Spleen (tissue), 11 donors: Measurements from ENCODE around the gene PGBD2. TPM values are rescaled to one million over a fixed set of nuclear protein-coding genes. Genes with fewer than 3 reads are reported as not detected.
"Not testable (repeated sequence)": the region's sequence is repeated elsewhere in the genome, so short reads cannot be mapped to it uniquely, and the experiment has no call there.

Experiments used
- DNase-seq: peaks from one replicate; pipeline ENCODE4 v3.0.0-alpha.2; 2020
- H3K27ac ChIP-seq, 8 donors: fragments of 200-600 bp; sonication (generic) in 7 of 8; 1 replicate in 4 of 8; 2 replicates in 4 of 8; pipeline versions ENCODE4 v1.5.0 to v1.8.0; 2016 to 2021; ENCODE audit warnings: inconsistent platforms in 4 of 8, mild to moderate bottlenecking in 4 of 8, moderate library complexity in 1 of 8
- H3K27me3 ChIP-seq, 7 donors: fragments of 200-600 bp; sonication (generic) in 6 of 7; replicated peaks in 1 of 7; 1 replicate in 4 of 7; 2 replicates in 3 of 7; pipeline versions ENCODE4 v1.5.0 to v1.8.0; 2016 to 2021; ENCODE audit warnings: inconsistent platforms in 3 of 7, mild to moderate bottlenecking in 1 of 7
- H3K36me3 ChIP-seq, 6 donors: fragments of 200-600 bp; sonication (generic) in 5 of 6; 1 replicate in 4 of 6; 2 replicates in 2 of 6; pipeline versions ENCODE4 v1.5.0 to v1.8.0; 2016 to 2021; ENCODE audit warnings: inconsistent platforms in 2 of 6
- H3K4me1 ChIP-seq, 6 donors: fragments of 200-600 bp; sonication (generic) in 5 of 6; 1 replicate in 3 of 6; 2 replicates in 3 of 6; pipeline versions ENCODE4 v1.5.0 to v1.8.0; 2016 to 2021; ENCODE audit warnings: inconsistent platforms in 3 of 6
- H3K4me3 ChIP-seq, 8 donors: fragments of 200-600 bp; sonication (generic) in 7 of 8; 1 replicate in 4 of 8; 2 replicates in 4 of 8; pipeline versions ENCODE4 v1.5.0 to v1.8.0; 2016 to 2021; ENCODE audit warnings: inconsistent platforms in 4 of 8, mild to moderate bottlenecking in 4 of 8, moderate library complexity in 2 of 8
- H3K9me3 ChIP-seq, 8 donors: fragments of 200-600 bp; sonication (generic) in 7 of 8; 1 replicate in 4 of 8; 2 replicates in 4 of 8; pipeline versions ENCODE4 v1.5.0 to v1.8.0; 2016 to 2021; ENCODE audit warnings: inconsistent platforms in 4 of 8
- CTCF ChIP-seq, 11 experiments: fragments of 200-600 bp in 7 of 11; fragments of 450-650 bp in 4 of 11; sonication (generic) in 4 of 11; IDR thresholded peaks in 8 of 11; conservative IDR thresholded peaks in 3 of 11; 1 replicate in 7 of 11; 2 replicates in 4 of 11; pipeline versions ENCODE4 v1.4.0 to v1.8.0; 2016 to 2021; ENCODE audit warnings: antibody characterized with exemption in 11 of 11, inconsistent platforms in 4 of 11, mild to moderate bottlenecking in 1 of 11
- POLR2A ChIP-seq, 3 donors: fragments of 450-650 bp; IDR thresholded peaks; one replicate each; pipeline ENCODE4 v1.5.1; 2017; ENCODE audit warnings: antibody characterized with exemption in 3 of 3, mild to moderate bottlenecking in 1 of 3
- POLR2AphosphoS5 ChIP-seq, 3 donors: sonication (generic); formaldehyde crosslinking; IDR thresholded peaks; one replicate each; pipeline ENCODE4 v1.5.1; 2017; ENCODE audit warnings: antibody characterized with exemption in 3 of 3
- WGBS, 5 donors: extraction: QIAGEN DNeasy Blood & Tissue Kit in 3 of 5; methylation state at CpG; one replicate each; pipeline versions ENCODE4 v1.1.5 to v1.1.7; 2013 to 2018; 5-methylcytosine and 5-hydroxymethylcytosine counted together
- intact Hi-C: fragments of 100-400 bp; cut with DNase I; formaldehyde crosslinking; loops from one replicate; pipeline ENCODE4 v1.15.0; 2023; ENCODE audit warnings: low total_unique reads
- polyA plus RNA-seq, 3 donors: library from polyadenylated mRNA; stranded (reverse); fragments of 200-250 nt; gene quantifications; one replicate each; pipeline ENCODE4 v1.2.1, GENCODE V29; 2013
- total RNA-seq, 7 donors: library from RNA; depleted of rRNA in 3 of 7; stranded (reverse); fragments of >200 nt in 3 of 7; fragmentation: NEBNext Ultra II Directional in 4 of 7; extraction: Animal tissue kit (Norgen Biotek cat#: 25700) in 4 of 7; gene quantifications; one replicate each; pipeline versions ENCODE4 v1.1.0 to v1.2.1, GENCODE V29; 2016 to 2021
- donor health status: healthy with polysubstance abuse.
- donor health status: DM: no; HTN: no; CAD: no; lungs with moderate emphysema.
- donor health status: DM: no; HTN: no; CAD: no.
- donor health status: Bipolar disorder and iron deficiency.
- donor health status: healthy.
- donor health status: DM: no; HTN: no; CAD: no.
- donor health status: DM: yes; HTN: yes; CAD: no.

PGBD2 gene
- total and polyA plus RNA-seq, 10 donors: 7.2 to 23.1 (median 11.9) TPM

- TF ChIP-seq CTCF (IDR thresholded peaks at IDR 0.05 in 8 of 11, conservative IDR thresholded peaks at IDR 0.05 in 3 of 11) (peak in 10 of 11 experiments; percentile 15 to 72 (median 55)), POLR2A (IDR thresholded peaks at IDR 0.05) (no peak)
- DNase-seq: peak; percentile 74
- Histone ChIP-seq H3K4me1 (peaks cover 6 to 44% (median 18%) of the 10 kb centered on the region in 6 donors), H3K36me3 (peaks cover 0 to 32% (median 0%) of the 10 kb centered on the region in 6 donors), H3K9me3 (no peaks in the 10 kb centered on the region), H3K4me3 (no peak overlapping the region), H3K27me3 (no peaks in the 10 kb centered on the region), H3K27ac (peak overlapping the region in 1 of 8 donors; percentile 41)
- WGBS, 5 donors: 17 to 42% (median 31%) methylated on average over 9 to 10 of the region's 10 CpGs
- intact Hi-C loops: no loop called here
Observed at GRCh38 chr1:248924696-248925532, 18.9 kb downstream of the PGBD2 start.

- H3K4me3 ChIP-seq, H3K27ac ChIP-seq, H3K27me3 ChIP-seq, DNase-seq, H3K9me3 ChIP-seq, intact Hi-C loops: not testable (repeated sequence)
- Histone ChIP-seq H3K36me3 (peaks cover 0 to 24% (median 0%) of the 10 kb centered on the region in 6 donors), H3K4me1 (peaks cover 6 to 44% (median 18%) of the 10 kb centered on the region in 6 donors)
- WGBS, 5 donors: 62 to 73% (median 65%) methylated on average over 4 of the region's 4 CpGs
Observed at GRCh38 chr1:248925859-248926258, 19.8 kb downstream of the PGBD2 start.

- H3K27me3 ChIP-seq: no peaks in the 10 kb centered on the region
- peaks cover 6 to 44% (median 18%) of the 10 kb centered on the region in 6 donors for H3K4me1 ChIP-seq
- no peak for TF ChIP-seq CTCF (IDR thresholded peaks at IDR 0.05 in 8 of 11, conservative IDR thresholded peaks at IDR 0.05 in 3 of 11)
- TF ChIP-seq POLR2AphosphoS5 (IDR thresholded peaks at IDR 0.05): no peak
- no peak for TF ChIP-seq POLR2A (IDR thresholded peaks at IDR 0.05)
- H3K4me3 ChIP-seq: no peak overlapping the region
- DNase-seq: no peak
- no peaks in the 10 kb centered on the region for H3K9me3 ChIP-seq
- intact Hi-C loops: no loop called here
- peaks cover 0 to 24% (median 0%) of the 10 kb centered on the region in 6 donors for H3K36me3 ChIP-seq
- peak overlapping the region in 1 of 8 donors; percentile 15 for H3K27ac ChIP-seq
- 71 to 85% (median 77%) methylated on average over 7 of the region's 7 CpGs for WGBS, 5 donors
Observed at GRCh38 chr1:248926401-248927182, 20.6 kb downstream of the PGBD2 start.

GRCh38 chr1:248927283-248927682 lies 21.2 kb downstream of the PGBD2 start:
- H3K27me3 ChIP-seq, H3K9me3 ChIP-seq, DNase-seq, intact Hi-C loops, H3K4me3 ChIP-seq: not testable (repeated sequence)
- Histone ChIP-seq H3K4me1 (peaks cover 6 to 44% (median 18%) of the 10 kb centered on the region in 6 donors), H3K36me3 (peaks cover 0 to 18% (median 0%) of the 10 kb centered on the region in 6 donors), H3K27ac (peak overlapping the region in 2 of 8 donors; percentile 15 to 25)
- 76 to 85% (median 81%) methylated on average over 3 of the region's 3 CpGs for WGBS, 5 donors

GRCh38 chr1:248928122-248928521 lies 22.1 kb downstream of the PGBD2 start:
- DNase-seq, H3K4me3 ChIP-seq, intact Hi-C loops, H3K27me3 ChIP-seq, H3K9me3 ChIP-seq: not testable (repeated sequence)
- peak overlapping the region in 1 of 8 donors; percentile 15 for H3K27ac ChIP-seq
- peaks cover 6 to 44% (median 18%) of the 10 kb centered on the region in 6 donors for H3K4me1 ChIP-seq
- peaks cover 0 to 11% (median 0%) of the 10 kb centered on the region in 6 donors for H3K36me3 ChIP-seq

- H3K27me3 ChIP-seq, H3K36me3 ChIP-seq, intact Hi-C loops, DNase-seq, H3K9me3 ChIP-seq, H3K27ac ChIP-seq, H3K4me3 ChIP-seq: not testable (repeated sequence)
- WGBS, 5 donors: 94 to 97% (median 94%) methylated on average over 4 of the region's 4 CpGs
- peaks cover 1 to 28% (median 7%) of the 10 kb centered on the region in 6 donors for H3K4me1 ChIP-seq
Observed at GRCh38 chr1:248930037-248930436, 24.0 kb downstream of the PGBD2 start.

- intact Hi-C loops, H3K27me3 ChIP-seq, DNase-seq, H3K4me3 ChIP-seq, H3K4me1 ChIP-seq, H3K27ac ChIP-seq, H3K36me3 ChIP-seq, H3K9me3 ChIP-seq: not testable (repeated sequence)
- 73 to 87% (median 82%) methylated on average over 3 to 8 of the region's 9 CpGs for WGBS, 5 donors
Observed at GRCh38 chr1:248938173-248938809, 32.3 kb downstream of the PGBD2 start.
